GM21381 (cell line): ENCODE data around the gene ZAR1L.
A peak's percentile ranks its signal among the peaks of the same experiment; 100 is the strongest.
"Not testable (repeated sequence)": the region's sequence is repeated elsewhere in the genome, so short reads cannot be mapped to it uniquely, and the experiment has no call there.

Experiments used
- ATAC-seq: cut with Tn5 transposase; IDR thresholded peaks from one replicate; pipeline ENCODE4 v1.9.1; 2021; ENCODE audit warnings: mild to moderate bottlenecking, moderate library complexity; ENCODE audit not compliant: unreplicated experiment

The ZAR1L gene

GRCh38 chr13:32315238-32316027, at the start of gene ZAR1L, which contains the start of gene BRCA2:
ZAR1L (minus strand) TSS chr13:32315363; CDS start chr13:32311925, 3,438 bp downstream.
BRCA2 (plus strand) TSS chr13:32315508; CDS start chr13:32316461, 953 bp downstream.
- peak; percentile 94 for ATAC-seq

GRCh38 chr13:32362574-32362973, 47.4 kb upstream of the ZAR1L start:
- no peak for ATAC-seq

- not testable (repeated sequence) for ATAC-seq
Measured at GRCh38 chr13:32355935-32356334, 40.8 kb upstream of the ZAR1L start.

DNA sequence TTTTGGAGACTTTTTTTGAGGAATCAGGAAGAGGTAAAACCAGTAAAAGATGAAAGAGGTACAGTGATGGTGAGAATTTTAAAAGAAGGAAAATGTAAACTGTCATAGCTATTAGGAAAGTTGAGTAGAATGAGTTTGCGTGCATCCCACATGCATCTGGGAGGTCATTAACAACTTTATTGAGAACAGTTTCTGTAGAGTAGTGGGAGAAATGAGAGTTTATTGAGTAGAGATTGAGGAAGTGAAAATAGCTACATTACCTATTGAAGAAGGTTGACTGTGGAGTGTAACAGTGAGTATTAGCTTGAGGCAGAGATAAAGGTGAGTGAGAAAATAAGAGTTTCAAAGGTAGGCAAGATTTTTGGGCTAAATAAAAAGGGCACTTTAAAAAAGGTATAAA, 38.9 kb upstream of the ZAR1L start:
- no peak for ATAC-seq

DNA sequence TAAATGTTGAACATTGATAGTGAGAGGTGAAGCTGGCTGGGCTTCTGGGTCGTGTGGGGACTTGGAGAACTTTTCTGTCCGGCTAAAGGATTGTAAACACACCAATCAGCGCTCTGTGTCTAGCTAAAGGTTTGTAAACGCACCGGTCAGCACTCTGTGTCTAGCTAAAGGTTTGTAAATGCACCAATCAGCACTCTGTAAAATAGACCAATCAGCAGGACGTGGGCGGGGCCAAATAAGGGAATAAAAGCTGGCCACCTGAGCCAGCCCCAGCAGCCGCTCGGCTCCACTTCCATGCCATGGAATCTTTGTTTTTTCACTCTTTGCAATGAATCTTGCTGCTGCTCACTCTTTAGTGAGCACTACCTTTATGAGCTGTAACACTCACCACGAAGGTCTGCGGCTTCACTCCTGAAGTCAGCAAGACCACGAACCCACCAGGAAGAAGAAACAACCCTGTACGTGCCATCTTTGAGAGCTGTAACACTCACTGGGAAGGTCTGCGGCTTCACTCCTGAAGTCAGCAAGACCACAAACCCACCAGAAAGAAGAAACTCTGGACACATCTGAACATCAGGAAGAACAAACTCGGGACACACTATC, 35.8 kb upstream of the ZAR1L start:
- not testable (repeated sequence) for ATAC-seq

DNA sequence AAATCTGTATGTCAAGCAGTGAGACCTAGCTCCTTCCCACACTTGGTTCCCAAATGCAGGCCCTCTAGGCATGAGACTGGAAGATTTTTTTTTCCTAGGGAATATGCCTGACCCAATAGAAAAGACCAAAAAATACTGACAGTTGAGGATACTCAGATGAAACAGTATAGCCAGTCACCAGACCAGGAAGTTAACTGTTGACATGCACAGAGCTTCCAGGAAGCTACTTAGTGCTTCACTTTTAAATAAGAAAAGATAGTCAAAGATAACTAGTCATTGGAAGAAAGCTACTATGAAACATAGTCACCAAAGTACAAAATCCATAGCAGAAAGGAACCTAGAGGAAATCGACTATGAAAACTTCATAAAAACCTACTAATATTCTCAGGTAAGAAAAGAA, 32.5 kb upstream of the ZAR1L start:
- ATAC-seq = no peak

DNA sequence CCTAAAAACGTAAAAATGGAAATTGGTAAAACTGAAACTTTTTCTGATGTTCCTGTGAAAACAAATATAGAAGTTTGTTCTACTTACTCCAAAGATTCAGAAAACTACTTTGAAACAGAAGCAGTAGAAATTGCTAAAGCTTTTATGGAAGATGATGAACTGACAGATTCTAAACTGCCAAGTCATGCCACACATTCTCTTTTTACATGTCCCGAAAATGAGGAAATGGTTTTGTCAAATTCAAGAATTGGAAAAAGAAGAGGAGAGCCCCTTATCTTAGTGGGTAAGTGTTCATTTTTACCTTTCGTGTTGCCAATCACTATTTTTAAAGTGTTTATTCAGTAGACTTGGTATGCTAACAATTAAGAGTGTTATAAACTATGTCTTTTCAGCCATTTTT, 25.8 kb upstream of the ZAR1L start:
- no peak for ATAC-seq

DNA sequence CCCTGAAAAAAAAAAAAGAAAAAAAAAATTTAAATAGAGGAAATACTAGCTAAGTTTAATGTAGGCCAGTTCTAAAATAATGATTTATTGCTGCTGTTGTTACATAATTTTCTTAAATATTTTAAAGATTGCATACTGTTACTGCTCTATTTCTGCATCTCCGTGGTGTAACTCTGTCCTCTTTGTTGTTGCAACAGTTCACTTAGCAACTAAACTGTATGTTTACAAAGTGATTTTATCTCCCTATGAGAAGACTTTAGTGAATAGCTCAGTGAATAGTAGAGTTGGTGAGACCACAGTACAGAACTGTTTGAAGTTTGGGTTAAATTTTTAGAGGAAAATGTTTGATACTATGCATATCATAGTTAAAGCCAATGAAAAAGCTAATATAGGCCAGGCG, 19.5 kb upstream of the ZAR1L start:
- ATAC-seq = no peak

DNA sequence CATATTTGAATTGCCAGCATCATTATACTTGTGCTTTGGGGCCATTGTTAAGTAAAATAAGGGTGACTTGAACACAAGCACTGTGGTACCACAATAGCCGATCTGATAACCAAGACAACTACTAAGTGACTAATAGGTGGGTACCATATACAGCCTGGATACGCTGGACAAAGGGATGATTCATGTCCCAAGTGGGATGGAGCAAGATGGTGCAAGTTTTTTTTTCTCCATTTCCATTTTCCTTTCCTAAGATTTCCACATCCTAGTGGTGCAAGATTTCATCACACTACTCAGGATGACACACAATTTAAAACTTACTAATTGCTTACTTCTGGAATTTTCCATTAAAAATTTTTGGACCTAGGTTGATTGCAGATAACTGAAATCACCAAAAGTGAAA, 15.3 kb upstream of the ZAR1L start:
- ATAC-seq = no peak

DNA sequence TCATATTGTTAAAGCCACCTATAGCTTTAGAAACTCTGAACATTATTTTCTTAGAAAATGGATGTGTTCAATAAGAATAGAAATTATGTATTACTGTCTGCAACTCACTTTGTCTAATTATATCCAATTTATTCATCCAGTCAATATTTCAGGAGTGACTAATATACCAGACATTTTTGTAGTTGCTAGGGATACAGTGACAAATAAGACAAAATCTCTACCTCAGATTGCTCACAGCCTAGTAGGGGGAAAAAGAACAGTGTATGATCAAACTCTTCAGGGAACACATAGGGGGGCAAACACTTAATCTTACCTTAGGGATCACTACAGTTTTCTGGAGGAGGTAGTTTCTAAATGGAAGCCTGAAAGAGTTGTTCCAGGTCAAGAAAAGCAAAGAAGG, 8.7 kb upstream of the ZAR1L start:
- no peak for ATAC-seq

GRCh38 chr13:32320528-32320927, 5.4 kb upstream of the ZAR1L start:
- no peak for ATAC-seq

- no peak for ATAC-seq
Measured at GRCh38 chr13:32317716-32318465, 2.7 kb upstream of the ZAR1L start.

DNA sequence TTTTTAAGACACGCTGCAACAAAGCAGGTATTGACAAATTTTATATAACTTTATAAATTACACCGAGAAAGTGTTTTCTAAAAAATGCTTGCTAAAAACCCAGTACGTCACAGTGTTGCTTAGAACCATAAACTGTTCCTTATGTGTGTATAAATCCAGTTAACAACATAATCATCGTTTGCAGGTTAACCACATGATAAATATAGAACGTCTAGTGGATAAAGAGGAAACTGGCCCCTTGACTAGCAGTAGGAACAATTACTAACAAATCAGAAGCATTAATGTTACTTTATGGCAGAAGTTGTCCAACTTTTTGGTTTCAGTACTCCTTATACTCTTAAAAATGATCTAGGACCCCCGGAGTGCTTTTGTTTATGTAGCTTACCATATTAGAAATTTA, 1.3 kb upstream of the ZAR1L start:
- ATAC-seq = no peak

DNA sequence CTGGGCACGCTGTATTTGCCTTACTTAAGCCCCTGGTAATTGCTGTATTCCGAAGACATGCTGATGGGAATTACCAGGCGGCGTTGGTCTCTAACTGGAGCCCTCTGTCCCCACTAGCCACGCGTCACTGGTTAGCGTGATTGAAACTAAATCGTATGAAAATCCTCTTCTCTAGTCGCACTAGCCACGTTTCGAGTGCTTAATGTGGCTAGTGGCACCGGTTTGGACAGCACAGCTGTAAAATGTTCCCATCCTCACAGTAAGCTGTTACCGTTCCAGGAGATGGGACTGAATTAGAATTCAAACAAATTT, 821 bp upstream of the ZAR1L start:
- ATAC-seq = peak; percentile 42

- ATAC-seq = peak; percentile 22
Measured at GRCh38 chr13:32314271-32315237, 609 bp downstream of the ZAR1L start.

- no peak for ATAC-seq
Measured at GRCh38 chr13:32311188-32311897, 3.8 kb downstream of the ZAR1L start.

DNA sequence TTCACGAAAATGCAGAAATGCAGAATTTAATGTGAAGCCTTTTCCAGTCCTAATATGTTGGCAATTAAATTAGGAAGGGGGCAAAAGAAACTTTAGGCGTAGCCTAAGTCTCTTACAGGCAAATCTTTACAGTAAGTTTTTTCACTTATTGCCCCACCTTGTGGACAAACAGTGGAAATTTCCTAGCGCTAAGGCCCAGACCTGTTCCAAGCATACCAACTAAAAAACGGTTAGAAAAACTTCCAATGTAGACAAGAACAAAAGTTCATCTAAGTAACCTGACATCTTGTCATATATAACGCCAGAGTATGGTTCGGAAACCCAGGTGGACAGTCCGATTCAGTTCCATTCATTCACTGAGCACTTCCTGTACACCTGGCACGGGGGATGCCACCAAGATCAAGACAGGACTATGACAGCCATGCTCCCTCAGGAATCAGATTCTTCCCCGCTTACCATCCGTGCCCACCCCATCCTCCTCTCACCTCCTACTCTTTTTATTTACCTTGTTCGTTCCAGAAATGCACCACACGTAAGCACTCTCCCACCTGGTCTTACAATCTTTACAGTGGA, 4.9 kb downstream of the ZAR1L start:
- peak; percentile 58 for ATAC-seq

GRCh38 chr13:32309312-32310133, 5.6 kb downstream of the ZAR1L start:
- peak; percentile 19 for ATAC-seq

DNA sequence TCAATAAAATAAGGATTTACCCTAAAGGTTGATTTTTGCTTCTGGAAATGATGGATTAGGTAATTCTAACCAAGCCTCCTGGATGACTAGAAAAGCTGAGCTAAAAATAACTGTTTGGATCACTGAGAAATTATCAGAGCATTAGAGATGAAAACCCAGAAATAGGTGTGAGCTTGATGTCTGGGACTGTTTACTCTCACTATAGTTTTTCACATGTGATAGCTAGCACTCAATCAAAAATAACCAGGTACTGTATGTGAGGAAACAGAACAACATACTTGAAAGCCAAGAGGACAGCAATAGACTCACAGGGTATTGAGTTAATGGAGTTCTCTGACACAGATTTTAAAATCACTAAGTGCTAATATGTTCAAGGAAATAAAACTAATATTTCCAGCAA, 9.5 kb downstream of the ZAR1L start:
- no peak for ATAC-seq
